Upper lobe of left lung (tissue), 6 donors: Measurements from ENCODE around the gene KCNRG. TPM values are rescaled to one million over a fixed set of nuclear protein-coding genes. Genes with fewer than 3 reads are reported as not detected.

Experiments
- ATAC-seq, 2 donors: fragments of 200-7000 bp; cut with Tn5 transposase; one replicate each; pipeline ENCODE4 v1.9.1; 2022; ENCODE audit warnings: mild to moderate bottlenecking in 2 of 2, moderate library complexity in 2 of 2; ENCODE audit not compliant: low FRiP score in 2 of 2
- DNase-seq, 2 donors: peaks; one replicate each; pipeline ENCODE4 v3.0.0-alpha.2; 2019 to 2020
- H3K27ac ChIP-seq, 4 donors: fragments of 200-600 bp; sonication (generic); one replicate each; pipeline ENCODE4 v1.5.1; 2016 to 2019
- H3K27me3 ChIP-seq, 4 donors: fragments of 200-600 bp; sonication (generic); one replicate each; pipeline ENCODE4 v1.5.1; 2017 to 2019
- H3K36me3 ChIP-seq, 4 donors: fragments of 200-600 bp; sonication (generic); one replicate each; pipeline ENCODE4 v1.5.1; 2016 to 2019
- H3K4me1 ChIP-seq, 4 donors: fragments of 200-600 bp; sonication (generic); one replicate each; pipeline ENCODE4 v1.5.1; 2018 to 2019
- H3K4me3 ChIP-seq, 4 donors: fragments of 200-600 bp; sonication (generic); one replicate each; pipeline ENCODE4 v1.5.1; 2017 to 2019; ENCODE audit warnings: mild to moderate bottlenecking in 2 of 4, moderate library complexity in 1 of 4
- H3K9me3 ChIP-seq, 4 donors: fragments of 200-600 bp; sonication (generic); one replicate each; pipeline ENCODE4 v1.5.1; 2018 to 2019
- EP300 ChIP-seq, 4 donors: sonication (generic); formaldehyde crosslinking; IDR thresholded peaks; one replicate each; pipeline ENCODE4 v1.5.1; 2017; ENCODE audit warnings: antibody characterized with exemption in 4 of 4, control low read depth in 2 of 4
- POLR2A ChIP-seq, 4 donors: fragments of 450-650 bp; IDR thresholded peaks; one replicate each; pipeline ENCODE4 v1.5.1; 2016 to 2017; ENCODE audit warnings: antibody characterized with exemption in 4 of 4, mild to moderate bottlenecking in 2 of 4
- POLR2AphosphoS5 ChIP-seq, 2 donors: sonication (generic); formaldehyde crosslinking; IDR thresholded peaks; one replicate each; pipeline ENCODE4 v1.5.1; 2017; ENCODE audit warnings: antibody characterized with exemption in 2 of 2
- WGBS, 2 donors: methylation state at CpG; one replicate each; pipeline ENCODE4 v1.1.5; 2017 to 2018; 5-methylcytosine and 5-hydroxymethylcytosine counted together
- total RNA-seq, 6 donors: library from RNA; depleted of rRNA in 4 of 6; stranded (reverse); fragments of >200 nt in 4 of 6; gene quantifications; one replicate each; pipeline versions ENCODE4 v1.1.0 to v1.2.1, GENCODE V29; 2016 to 2021
- TF ChIP-seq, protein P1 (sequence below), 6 experiments: fragments of 450-650 bp in 4 of 6; fragments of 200-600 bp in 2 of 6; sonication (generic) in 2 of 6; IDR thresholded peaks; one replicate each; pipeline ENCODE4 v1.5.1; 2016 to 2019; ENCODE audit warnings: antibody characterized with exemption in 6 of 6
- donor health status: DM: no; HTN: no; CAD: no; lungs with moderate emphysema.
- donor health status: DM: no; HTN: yes; CAD: no; lungs with severe emphysema.

Gene KCNRG
- total RNA-seq, 6 donors from 2014 or later, result 0.89 to 12.6 (median 3.4) TPM

DNA sequence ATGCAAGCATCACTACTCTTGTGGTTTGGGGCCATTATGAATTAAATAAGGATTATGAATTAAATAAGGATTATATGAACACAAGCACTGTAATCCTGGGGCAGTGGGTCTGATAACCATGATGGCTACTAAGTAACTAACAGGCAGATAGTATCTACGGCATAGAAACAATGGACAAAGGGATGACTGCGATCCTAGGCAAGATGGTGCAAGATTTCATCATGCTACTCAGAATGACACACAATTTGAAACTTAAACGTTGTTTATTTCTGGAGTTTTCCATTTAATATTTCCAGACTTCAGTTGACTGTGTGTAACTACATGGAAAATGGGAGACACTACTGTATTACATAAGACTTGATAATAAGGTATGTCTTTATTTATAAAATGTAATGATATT is 15.1 kb downstream of the KCNRG start:
- no peak for ATAC-seq
- Histone ChIP-seq H3K36me3 (peaks cover 0 to 3% (median 0%) of the 10 kb centered on the region in 4 donors), H3K4me1 (peaks cover 0 to 10% (median 2%) of the 10 kb centered on the region in 4 donors), H3K4me3 (no peak overlapping the region), H3K27ac (no peak overlapping the region), H3K9me3 (no peaks in the 10 kb centered on the region), H3K27me3 (no peaks in the 10 kb centered on the region)
- TF ChIP-seq EP300 (IDR thresholded peaks at IDR 0.05) (no peak), POLR2A (IDR thresholded peaks at IDR 0.05) (no peak), POLR2AphosphoS5 (IDR thresholded peaks at IDR 0.05) (no peak)
- TF ChIP-seq, protein P1, sequence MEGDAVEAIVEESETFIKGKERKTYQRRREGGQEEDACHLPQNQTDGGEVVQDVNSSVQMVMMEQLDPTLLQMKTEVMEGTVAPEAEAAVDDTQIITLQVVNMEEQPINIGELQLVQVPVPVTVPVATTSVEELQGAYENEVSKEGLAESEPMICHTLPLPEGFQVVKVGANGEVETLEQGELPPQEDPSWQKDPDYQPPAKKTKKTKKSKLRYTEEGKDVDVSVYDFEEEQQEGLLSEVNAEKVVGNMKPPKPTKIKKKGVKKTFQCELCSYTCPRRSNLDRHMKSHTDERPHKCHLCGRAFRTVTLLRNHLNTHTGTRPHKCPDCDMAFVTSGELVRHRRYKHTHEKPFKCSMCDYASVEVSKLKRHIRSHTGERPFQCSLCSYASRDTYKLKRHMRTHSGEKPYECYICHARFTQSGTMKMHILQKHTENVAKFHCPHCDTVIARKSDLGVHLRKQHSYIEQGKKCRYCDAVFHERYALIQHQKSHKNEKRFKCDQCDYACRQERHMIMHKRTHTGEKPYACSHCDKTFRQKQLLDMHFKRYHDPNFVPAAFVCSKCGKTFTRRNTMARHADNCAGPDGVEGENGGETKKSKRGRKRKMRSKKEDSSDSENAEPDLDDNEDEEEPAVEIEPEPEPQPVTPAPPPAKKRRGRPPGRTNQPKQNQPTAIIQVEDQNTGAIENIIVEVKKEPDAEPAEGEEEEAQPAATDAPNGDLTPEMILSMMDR (IDR thresholded peaks at IDR 0.05), result no peak
- no peak for DNase-seq
- WGBS, 2 donors, result 86 to 87% methylated on average over 3 of the region's 3 CpGs

DNA sequence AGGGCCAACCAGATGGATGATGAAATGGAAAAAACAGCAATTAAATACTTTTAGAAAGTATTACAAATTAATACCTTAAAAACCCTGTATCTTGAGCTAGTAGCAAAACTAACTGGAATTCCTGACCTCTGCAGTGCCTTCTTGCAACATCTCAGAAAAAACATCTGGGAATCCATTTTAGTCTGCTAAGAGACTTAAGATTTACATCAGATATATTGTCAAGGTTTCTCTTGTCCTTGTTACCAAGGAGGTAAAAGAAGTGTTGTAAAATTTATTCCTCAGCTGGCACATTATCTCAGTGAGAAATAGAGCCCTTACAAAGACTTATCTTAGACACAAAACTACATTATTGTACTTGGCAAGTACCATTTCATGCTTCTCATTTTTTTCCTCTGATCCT is 18.5 kb downstream of the KCNRG start:
- H3K9me3 ChIP-seq, result no peaks in the 10 kb centered on the region
- H3K36me3 ChIP-seq, result no peaks in the 10 kb centered on the region
- ATAC-seq, result no peak
- DNase-seq, result no peak
- TF ChIP-seq, protein P1 (IDR thresholded peaks at IDR 0.05), result no peak
- TF ChIP-seq EP300 (IDR thresholded peaks at IDR 0.05) (no peak), POLR2A (IDR thresholded peaks at IDR 0.05) (no peak), POLR2AphosphoS5 (IDR thresholded peaks at IDR 0.05) (no peak)
- H3K27ac ChIP-seq, result no peak overlapping the region
- H3K27me3 ChIP-seq, result no peaks in the 10 kb centered on the region
- H3K4me3 ChIP-seq, result no peak overlapping the region
- no peaks in the 10 kb centered on the region for H3K4me1 ChIP-seq

DNA sequence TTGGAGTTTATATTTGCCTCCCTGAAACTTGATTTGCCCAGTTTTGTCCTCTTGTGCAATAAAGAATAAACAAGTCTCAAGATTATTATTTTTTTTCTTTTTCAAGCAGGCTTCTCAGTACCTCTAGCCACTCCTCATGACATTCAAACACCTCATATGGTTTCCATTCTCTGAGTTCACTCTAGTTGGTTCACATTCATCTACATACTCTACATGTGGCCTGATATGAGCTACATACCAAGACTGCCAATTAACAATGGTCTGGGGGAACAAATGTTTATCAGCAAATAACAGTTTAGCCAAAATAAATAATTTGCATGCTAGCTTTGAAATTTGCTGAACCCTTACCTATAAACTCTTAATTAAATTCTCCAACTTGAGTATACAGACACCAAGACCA is 22.5 kb downstream of the KCNRG start:
- ATAC-seq (no peak), DNase-seq (no peak)
- H3K4me1 ChIP-seq, result no peaks in the 10 kb centered on the region
- no peaks in the 10 kb centered on the region for H3K27me3 ChIP-seq
- H3K36me3 ChIP-seq, result no peaks in the 10 kb centered on the region
- H3K27ac ChIP-seq, result no peak overlapping the region
- no peaks in the 10 kb centered on the region for H3K9me3 ChIP-seq
- no peak overlapping the region for H3K4me3 ChIP-seq
- TF ChIP-seq EP300 (IDR thresholded peaks at IDR 0.05), result no peak
- TF ChIP-seq, protein P1 (IDR thresholded peaks at IDR 0.05), result no peak
- TF ChIP-seq POLR2A (IDR thresholded peaks at IDR 0.05), result no peak
- no peak for TF ChIP-seq POLR2AphosphoS5 (IDR thresholded peaks at IDR 0.05)

- Histone ChIP-seq H3K4me3 (no peak overlapping the region), H3K27ac (no peak overlapping the region), H3K27me3 (no peaks in the 10 kb centered on the region), H3K36me3 (no peaks in the 10 kb centered on the region), H3K9me3 (no peaks in the 10 kb centered on the region), H3K4me1 (no peaks in the 10 kb centered on the region)
- TF ChIP-seq EP300 (IDR thresholded peaks at IDR 0.05), result no peak
- TF ChIP-seq POLR2A (IDR thresholded peaks at IDR 0.05), result no peak
- TF ChIP-seq, protein P1 (IDR thresholded peaks at IDR 0.05), result no peak
- no peak for TF ChIP-seq POLR2AphosphoS5 (IDR thresholded peaks at IDR 0.05)
- ATAC-seq, result no peak
- 95 to 97% methylated on average over 6 of the region's 6 CpGs for WGBS, 2 donors
- DNase-seq, result no peak
Measured at GRCh38 chr13:50038266-50038665, 23.0 kb downstream of the KCNRG start.

- Histone ChIP-seq H3K27ac (no peak overlapping the region), H3K9me3 (no peaks in the 10 kb centered on the region), H3K4me1 (no peaks in the 10 kb centered on the region), H3K36me3 (peaks cover 0 to 3% (median 0%) of the 10 kb centered on the region in 4 donors), H3K4me3 (no peak overlapping the region), H3K27me3 (no peaks in the 10 kb centered on the region)
- TF ChIP-seq, protein P1 (IDR thresholded peaks at IDR 0.05), result no peak
- TF ChIP-seq EP300 (IDR thresholded peaks at IDR 0.05), result no peak
- TF ChIP-seq POLR2AphosphoS5 (IDR thresholded peaks at IDR 0.05), result no peak
- no peak for TF ChIP-seq POLR2A (IDR thresholded peaks at IDR 0.05)
- 84 to 91% methylated on average over 4 of the region's 4 CpGs for WGBS, 2 donors
- no peak for ATAC-seq
- DNase-seq, result no peak
Measured at GRCh38 chr13:50052478-50052877, 37.2 kb downstream of the KCNRG start.
